HG03103 (cell line): ENCODE results near the gene GRM5.
"Not testable (repeated sequence)": the region's sequence is repeated elsewhere in the genome, so short reads cannot be mapped to it uniquely, and the experiment has no call there.

Experiments
- ATAC-seq: cut with Tn5 transposase; IDR thresholded peaks from one replicate; pipeline ENCODE4 v1.9.1; 2021; ENCODE audit warnings: low read depth; ENCODE audit not compliant: unreplicated experiment

The GRM5 gene

GRCh38 chr11:88463301-88463700, 602.5 kb downstream of the GRM5 start:
- not testable (repeated sequence) for ATAC-seq

GRCh38 chr11:88458047-88458446, 607.7 kb downstream of the GRM5 start:
- ATAC-seq: not testable (repeated sequence)

GRCh38 chr11:88455974-88456373, 609.8 kb downstream of the GRM5 start:
- no peak for ATAC-seq

- no peak for ATAC-seq
Observed at GRCh38 chr11:88454881-88455280, 610.9 kb downstream of the GRM5 start.
